GM10847 (cell line): Measurements from ENCODE around the gene SSMEM1.
A peak's percentile ranks its signal among the peaks of the same experiment; 100 is the strongest.

Source experiments
- POLR2A ChIP-seq: IDR thresholded peaks from 2 replicates; pipeline ENCODE4 v1.6.1; 2011; ENCODE audit not compliant: insufficient read length; ENCODE audit errors: extremely low read depth

The SSMEM1 gene

GRCh38 chr7:130205084-130205947 lies 2.3 kb upstream of the SSMEM1 start, which contains the start of gene TMEM209:
Gene TMEM209 (minus strand): TSS chr7:130205406. CDS start chr7:130205375, 31 bp downstream.
- peak; percentile 90 for TF ChIP-seq POLR2A

GRCh38 chr7:130207033-130207432 lies 627 bp upstream of the SSMEM1 start:
- no peak for TF ChIP-seq POLR2A

DNA sequence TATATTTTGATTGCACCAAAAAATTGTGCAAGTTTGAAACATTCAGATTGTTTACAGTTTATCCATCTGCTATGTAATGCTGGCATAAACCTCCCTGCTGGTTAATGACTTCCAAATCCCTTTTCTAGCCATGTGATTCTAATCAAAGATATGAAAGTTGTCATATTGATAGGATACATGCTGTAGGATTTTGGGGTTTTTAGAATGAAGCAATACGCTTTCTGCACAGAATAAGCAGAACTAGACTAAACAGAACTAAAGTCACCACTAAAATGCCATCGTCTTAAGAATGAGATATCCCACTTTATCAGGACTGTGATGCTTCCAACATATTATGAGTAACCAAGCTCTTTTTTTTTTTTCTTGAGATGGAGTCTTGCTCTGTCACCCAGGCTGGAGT lies 856 bp downstream of the SSMEM1 start:
- no peak for TF ChIP-seq POLR2A

- TF ChIP-seq POLR2A: no peak
Observed at GRCh38 chr7:130210181-130210935, 2.7 kb downstream of the SSMEM1 start.

DNA sequence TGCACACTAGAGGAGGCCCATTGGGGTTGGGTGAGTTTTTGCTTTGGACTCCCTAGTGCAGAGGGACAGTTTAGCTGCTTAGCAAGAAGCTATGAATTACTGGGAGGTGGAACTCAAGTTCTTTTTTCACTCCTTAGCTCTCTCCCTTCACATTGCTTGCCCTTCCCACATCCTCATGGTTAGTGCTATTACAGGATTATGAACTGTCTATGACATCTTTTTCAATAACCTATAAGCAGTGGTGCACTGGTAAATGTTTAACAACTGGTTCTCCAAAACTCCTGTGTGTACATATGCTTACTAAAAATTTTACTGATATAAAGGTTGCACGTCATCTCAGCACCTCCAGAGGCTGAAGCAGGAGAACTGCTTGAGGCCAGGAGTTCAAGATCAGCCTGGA lies 6.2 kb downstream of the SSMEM1 start:
- TF ChIP-seq POLR2A: no peak

DNA sequence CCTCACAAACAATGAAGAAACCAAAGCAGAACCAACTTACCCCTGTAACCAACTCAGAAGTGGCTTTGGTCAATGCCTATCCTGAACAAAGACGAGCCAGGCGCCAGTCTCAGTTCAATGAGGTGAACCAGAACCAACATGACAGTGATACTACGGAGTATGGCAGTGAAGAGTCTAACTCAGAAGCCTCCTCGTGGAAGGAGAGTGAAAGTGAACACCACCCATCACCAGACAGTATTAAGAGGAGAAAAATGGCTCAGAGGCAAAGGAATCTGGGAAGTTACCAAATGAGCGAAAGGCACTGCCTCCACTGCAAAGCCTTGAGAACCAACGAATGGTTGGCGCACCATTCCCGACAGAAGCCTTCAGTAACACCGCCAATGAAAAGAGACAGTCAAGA lies 8.4 kb downstream of the SSMEM1 start:
- TF ChIP-seq POLR2A: no peak

DNA sequence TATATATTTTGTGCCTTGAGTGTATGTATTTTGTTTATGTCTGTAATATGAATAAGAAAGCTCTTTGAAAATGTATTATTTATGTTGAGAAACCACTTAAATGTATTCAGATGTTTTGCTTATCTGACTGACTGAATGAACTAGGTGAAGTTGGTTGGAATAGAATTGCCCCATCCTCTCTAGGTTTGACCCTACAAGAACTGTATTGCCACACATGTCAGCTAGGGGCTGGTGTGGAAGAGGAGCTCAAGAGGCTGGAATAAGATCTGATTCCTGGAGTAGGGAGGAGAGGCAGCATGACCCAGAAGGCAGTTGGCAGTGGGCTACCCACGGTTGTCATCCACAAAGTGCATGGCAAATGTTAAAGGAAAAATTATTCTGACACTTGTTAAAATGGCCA lies 9.1 kb downstream of the SSMEM1 start:
- TF ChIP-seq POLR2A: no peak

DNA sequence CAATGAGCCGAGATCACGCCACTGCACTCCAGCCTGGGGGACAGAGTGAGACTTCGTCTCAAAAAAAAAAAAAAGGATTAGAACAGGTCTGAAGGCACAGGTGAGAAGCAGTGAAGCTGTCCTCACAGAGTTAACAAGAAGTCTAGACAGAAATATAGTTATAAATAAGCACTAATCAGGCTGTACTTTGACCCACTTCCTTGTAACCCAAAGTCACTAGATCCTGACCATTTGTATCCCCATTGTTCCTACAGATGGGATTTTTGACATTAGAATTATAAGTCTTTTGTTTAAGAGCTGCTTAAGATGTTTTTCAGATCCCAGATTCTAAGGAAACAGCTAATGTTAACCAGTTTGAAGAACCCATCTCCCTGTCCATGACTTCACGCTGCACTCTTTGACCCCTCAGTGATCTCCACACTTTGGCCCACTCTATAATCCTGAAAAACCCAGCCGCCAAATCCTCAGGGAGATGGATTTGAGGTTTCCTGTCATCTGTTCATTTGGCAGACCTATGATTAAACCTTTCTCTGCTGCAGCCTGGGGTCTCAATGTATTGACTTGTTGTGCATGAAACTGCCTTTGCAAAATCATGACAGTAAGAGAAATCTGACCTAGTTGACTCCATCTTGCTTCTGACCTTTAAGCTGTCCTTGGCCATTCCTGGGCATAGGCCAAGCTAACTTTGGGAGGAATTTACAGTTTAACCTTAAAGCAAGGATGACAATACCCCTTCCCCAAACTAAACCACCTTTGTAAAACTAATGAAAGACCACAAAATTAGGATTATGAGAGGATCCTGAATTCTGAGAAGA lies 11.4 kb downstream of the SSMEM1 start:
- TF ChIP-seq POLR2A: no peak

DNA sequence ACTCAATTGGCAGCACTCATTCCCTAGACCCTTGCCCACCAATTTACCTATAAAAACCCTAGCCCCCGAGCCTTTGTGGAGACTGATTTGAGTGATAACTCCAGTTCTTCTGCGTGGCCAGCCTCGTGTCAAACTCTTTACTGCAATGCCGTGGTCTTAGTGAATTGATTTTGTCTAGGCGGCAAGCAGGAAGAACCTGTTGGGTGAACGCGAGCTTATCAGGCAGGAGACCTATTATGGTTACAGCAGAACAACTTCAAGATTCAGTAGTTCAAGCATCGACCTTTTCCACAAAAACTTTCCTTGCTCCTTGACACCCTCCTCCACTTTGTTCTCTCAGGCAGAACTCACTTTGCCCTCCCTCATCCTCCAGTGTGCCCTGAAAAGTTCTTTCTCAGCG lies 12.2 kb downstream of the SSMEM1 start:
- no peak for TF ChIP-seq POLR2A

- no peak for TF ChIP-seq POLR2A
Observed at GRCh38 chr7:130221746-130222145, 14.1 kb downstream of the SSMEM1 start.

GRCh38 chr7:130223646-130224045 lies 16.0 kb downstream of the SSMEM1 start:
- no peak for TF ChIP-seq POLR2A

DNA sequence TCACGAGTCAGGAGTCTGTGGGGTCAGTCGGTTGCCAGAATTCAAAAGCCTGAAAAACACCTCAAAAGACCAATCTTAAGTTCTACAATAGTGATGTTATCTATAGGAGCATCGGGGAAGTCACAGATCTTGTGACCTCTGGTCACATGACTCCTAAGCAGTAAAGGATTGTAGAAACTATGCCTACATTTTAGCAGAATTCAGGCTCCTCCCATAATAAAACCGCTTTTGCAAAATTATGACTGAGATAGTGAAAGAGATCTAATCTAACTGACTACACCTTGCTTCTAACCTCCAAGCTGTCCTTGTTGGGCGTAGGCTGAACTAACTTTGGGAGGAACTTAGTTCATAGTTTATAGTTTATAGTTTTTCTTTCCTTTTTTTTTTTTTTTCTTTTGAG lies 16.6 kb downstream of the SSMEM1 start:
- no peak for TF ChIP-seq POLR2A

GRCh38 chr7:130226333-130226732 lies 18.7 kb downstream of the SSMEM1 start:
- no peak for TF ChIP-seq POLR2A

GRCh38 chr7:130227883-130228575 lies 20.4 kb downstream of the SSMEM1 start:
- no peak for TF ChIP-seq POLR2A
